HG03342 (cell line): ENCODE data around the gene CDK15.

Experiments used
- ATAC-seq: cut with Tn5 transposase; IDR thresholded peaks from one replicate; pipeline ENCODE4 v1.9.1; 2021; ENCODE audit warnings: mild to moderate bottlenecking, moderate library complexity; ENCODE audit not compliant: unreplicated experiment

Gene CDK15

DNA sequence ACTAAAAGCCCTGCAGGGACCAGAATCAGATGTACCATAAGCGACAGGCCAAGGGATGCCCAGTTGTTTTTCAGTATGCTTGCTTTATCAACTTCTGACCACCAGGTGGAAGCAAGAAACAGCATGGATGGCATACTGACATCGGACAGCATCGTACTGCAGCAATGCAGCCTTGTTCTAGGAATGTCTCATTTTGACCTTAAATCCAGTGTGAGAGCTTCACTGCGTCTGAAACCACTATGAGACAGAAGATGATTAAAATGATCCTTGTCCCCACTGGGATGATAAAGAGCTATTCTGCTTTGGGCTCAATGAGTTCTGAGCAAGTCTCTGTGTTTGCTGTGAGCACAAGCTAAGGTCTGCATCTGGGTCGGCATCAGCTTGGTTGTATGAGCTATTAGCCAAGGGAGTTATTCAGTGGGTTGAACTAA is 54.3 kb downstream of the CDK15 start:
- ATAC-seq = peak; percentile 73

DNA sequence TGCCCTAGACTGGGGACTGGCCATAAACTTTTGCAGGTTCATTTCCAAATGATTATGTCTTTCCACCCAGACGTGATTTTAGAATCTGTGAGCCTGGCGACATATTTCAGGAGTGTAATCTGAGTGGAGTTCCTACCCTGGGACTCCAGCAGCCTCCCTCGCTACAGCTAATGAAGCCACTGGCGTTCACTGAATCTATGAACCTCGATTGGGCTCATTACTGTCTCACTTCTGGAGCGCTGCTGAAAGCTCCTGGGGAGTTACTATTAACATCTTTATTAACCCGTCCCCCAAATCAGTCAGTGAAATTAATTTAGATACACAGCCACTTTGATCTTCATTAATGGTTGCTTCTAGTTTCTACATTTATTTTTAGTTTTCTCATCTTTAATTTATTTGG is 56.5 kb downstream of the CDK15 start:
- ATAC-seq = no peak

GRCh38 chr2:201866643-201867473 is 60.5 kb downstream of the CDK15 start:
- ATAC-seq = no peak

- ATAC-seq = no peak
Measured at GRCh38 chr2:201871471-201871870, 65.1 kb downstream of the CDK15 start.

GRCh38 chr2:201872591-201872990 is 66.3 kb downstream of the CDK15 start:
- no peak for ATAC-seq

DNA sequence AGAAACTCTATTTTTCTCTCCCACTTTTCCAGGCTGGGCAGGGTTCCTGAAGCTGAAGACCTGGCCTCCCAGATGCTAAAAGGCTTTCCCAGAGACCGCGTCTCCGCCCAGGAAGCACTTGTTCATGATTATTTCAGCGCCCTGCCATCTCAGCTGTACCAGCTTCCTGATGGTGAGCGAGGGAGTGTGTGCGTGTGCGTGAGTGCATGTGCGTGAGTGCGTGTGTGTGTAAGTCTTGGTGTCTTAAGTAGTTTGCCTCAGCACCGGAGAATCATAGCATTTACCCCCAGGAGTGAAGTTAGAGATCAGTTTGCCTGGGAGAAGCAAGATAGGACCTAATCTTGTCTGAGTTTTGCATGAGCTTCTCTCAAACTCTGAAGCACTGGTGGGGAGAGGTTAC is 73.7 kb downstream of the CDK15 start:
- no peak for ATAC-seq

DNA sequence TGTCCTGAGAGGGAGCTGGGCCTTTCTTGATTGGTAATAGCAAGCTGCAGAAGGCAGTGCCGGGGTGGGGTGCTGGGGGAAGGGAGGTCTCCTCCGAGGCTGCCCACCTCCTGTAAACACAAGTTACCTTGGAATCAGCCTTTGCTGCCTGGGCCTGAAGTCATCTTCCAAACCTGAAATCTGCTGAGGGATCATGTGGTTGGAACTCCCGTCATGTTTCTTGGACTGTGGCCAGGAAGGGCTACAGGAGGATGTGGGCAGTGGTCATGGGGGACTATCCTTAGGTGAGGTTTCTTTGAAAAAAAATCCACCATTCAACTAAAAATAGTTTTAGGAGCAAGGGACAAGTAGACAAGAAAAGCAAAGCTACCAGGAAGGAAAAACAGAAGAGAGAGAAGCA is 74.2 kb downstream of the CDK15 start:
- ATAC-seq = no peak

GRCh38 chr2:201880993-201881611 is 74.8 kb downstream of the CDK15 start:
- ATAC-seq = peak; percentile 60

DNA sequence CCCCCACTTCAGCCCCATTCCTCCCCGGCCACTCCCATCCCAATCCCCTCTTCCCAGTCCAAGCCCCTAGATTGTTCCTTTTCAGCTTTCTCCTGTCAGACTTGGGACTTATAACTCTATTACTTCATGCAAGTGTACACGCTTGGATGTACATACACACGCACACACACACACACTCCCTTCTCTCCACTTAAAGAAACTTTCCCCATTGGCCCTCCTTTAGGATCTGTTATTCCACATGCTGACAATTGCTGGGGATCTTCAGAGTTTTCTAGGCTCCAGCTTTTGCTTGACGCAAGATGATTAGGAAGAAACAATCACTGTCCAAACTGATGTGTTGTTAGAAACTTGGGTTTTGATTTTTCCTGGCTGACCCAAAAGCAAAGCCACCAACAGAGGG is 75.4 kb downstream of the CDK15 start:
- no peak for ATAC-seq

GRCh38 chr2:201882353-201883090 is 76.2 kb downstream of the CDK15 start:
- no peak for ATAC-seq

GRCh38 chr2:201883606-201884369 is 77.5 kb downstream of the CDK15 start:
- no peak for ATAC-seq

DNA sequence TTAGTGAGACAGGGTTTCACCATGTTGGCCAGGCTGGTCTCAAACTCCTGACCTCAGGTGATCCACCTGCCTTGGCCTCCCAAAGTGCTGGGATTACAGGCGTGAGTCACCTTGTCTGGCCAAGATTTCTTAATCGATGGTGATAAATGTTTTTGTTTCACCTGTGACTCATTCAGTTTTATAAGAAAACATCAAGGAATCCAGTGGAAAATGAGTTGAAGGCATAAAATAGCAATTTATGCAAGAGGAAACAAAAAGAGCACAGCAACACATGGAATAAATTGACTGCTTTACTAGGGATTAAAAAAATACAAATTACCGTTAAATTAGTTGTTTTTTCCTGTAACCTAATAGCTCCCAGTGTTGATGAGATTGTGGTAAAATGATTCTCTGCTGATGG is 80.2 kb downstream of the CDK15 start:
- ATAC-seq = no peak

DNA sequence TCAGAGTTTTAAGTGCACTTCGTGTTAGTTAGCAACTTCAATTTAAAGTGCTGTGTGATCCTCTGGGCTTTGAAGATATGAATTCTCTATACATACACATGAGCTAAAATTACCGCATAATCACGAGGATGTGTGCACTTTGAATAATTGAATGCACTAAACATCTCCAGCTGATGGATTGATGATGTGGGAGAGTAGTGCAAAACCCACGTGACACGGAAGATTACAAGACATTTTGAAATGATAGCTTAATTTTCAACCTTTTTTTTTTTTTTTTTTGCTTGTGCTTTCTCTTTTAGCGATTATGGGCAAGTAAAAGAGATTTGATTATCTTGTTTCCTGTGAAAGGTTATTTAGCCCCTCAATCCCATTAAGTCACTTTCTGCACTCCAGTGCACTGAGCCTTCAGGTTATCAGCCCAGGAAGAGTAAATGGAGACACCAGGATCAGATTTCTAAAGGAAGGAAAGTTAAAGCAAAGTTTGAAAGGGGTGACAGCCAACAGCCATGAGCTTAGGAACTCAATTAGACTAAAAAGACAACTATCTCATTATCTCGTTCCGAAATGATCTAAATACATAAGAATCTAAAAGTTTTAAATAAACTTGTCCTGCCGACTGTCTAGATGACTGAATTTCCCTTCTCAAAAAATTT is 81.6 kb downstream of the CDK15 start:
- no peak for ATAC-seq

- no peak for ATAC-seq
Measured at GRCh38 chr2:201888426-201888800, 82.1 kb downstream of the CDK15 start.

GRCh38 chr2:201890453-201890852 is 84.1 kb downstream of the CDK15 start:
- no peak for ATAC-seq

DNA sequence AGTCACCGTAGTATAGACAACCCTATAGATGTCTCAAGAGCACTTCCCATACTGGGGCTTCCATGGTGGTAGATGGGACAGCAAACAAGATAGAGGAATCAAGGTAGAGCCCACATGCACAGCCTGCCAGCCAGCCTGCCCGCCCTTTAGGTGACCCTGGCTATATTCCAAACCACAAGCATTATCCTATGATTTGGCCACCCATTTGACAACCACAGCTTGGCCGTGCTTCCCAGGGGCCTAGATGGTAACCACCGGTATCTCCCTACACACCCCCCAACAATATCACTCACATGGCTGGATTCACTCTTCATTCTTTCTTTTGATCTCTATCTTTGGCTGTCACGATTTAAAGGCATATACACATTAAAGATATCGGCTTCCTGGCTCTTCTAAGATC is 85.3 kb downstream of the CDK15 start:
- ATAC-seq = no peak

DNA sequence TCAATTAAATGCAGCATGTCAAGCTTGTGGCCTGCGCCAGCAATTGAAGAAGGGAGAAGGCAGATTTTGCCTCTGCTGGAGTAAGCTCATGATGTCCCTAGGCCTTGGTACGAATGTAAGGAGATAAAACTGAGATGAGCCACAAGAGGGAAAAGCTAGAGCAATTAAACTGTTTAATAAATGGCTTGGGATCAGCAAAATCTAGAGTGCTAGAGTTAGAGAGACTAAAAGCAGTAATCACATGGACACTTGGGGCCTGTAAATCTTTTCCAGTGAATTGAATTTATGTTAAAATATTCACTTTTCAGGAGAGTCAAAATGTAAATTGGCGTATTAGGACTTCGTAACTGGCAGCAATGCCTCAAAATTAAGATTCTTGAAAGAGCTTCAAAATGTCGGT is 86.2 kb downstream of the CDK15 start:
- ATAC-seq = no peak

GRCh38 chr2:201900362-201900761 is 94.0 kb downstream of the CDK15 start:
- ATAC-seq = peak; percentile 69

DNA sequence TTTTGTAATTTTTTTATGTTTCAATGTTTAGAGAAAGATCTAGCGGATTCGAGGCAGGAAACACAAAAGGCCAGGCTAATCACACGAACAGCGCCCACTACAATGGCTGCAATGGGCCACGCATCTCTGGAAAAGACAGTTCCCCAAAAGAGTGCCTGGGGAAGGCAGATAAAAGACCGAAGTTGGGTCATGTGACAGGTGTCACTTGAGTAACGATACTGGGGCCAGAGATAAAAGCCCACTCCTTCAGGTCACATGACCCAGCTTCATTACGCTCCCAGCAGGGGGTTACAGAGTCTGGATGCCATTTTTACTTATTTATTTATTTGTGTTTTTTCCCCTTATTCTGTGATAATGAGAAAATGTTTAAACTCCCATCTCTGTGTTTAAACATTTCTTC is 95.4 kb downstream of the CDK15 start:
- no peak for ATAC-seq

- ATAC-seq = peak; percentile 89
Measured at GRCh38 chr2:201904538-201905420, 98.4 kb downstream of the CDK15 start.
